ENCODE measurements around the gene MYPOP. TPM values are rescaled to one million over a fixed set of nuclear protein-coding genes. Genes with fewer than 3 reads are reported as not detected.
"Not testable (repeated sequence)": the region's sequence is repeated elsewhere in the genome, so short reads cannot be mapped to it uniquely, and the experiment has no call there.

MYPOP gene
- total RNA-seq, 1 experiment from 2014 or later, result 11.1 TPM

GRCh38 chr19:45899253-45899652 lies 3.2 kb downstream of the MYPOP start:
- Histone ChIP-seq H3K27me3 (ENCODE audit: control insufficient read depth, insufficient read depth, low read length) (no peaks in the 10 kb centered on the region), H3K9me3 (ENCODE audit: control insufficient read depth, insufficient read depth, low read depth, low read length) (no peaks in the 10 kb centered on the region), H3K4me3 (ENCODE audit: low read depth in 2 of 2, low read length in 2 of 2) (no peak overlapping the region), H3K36me3 (ENCODE audit: control insufficient read depth, insufficient read depth, low read length) (peaks cover 2% of the 10 kb centered on the region; the same call in 1 of the 2 replicates), H3K4me1 (ENCODE audit: control insufficient read depth, insufficient read depth, low read length) (peaks cover 3% of the 10 kb centered on the region), H3K27ac (ENCODE audit: low read length) (no peak overlapping the region)
- intact Hi-C loops (cut with micrococcal nuclease; ENCODE audit: unreplicated experiment) (no loop called here), in situ Hi-C loops (cut with HindIII; ENCODE audit: low pct_unique_long_range_greater_than_20kb, low sequenced_read_pairs) (no loop called here)
- CTCF ChIA-PET, result no interaction called here
- TF ChIP-seq TCF7L2 (IDR thresholded peaks at IDR 0.05; ENCODE audit: low read depth, low read length) (no peak), SIN3A (IDR thresholded peaks at IDR 0.05; ENCODE audit: borderline replicate concordance, insufficient read depth, low read depth, low read length) (no peak), POLR2AphosphoS5 (IDR thresholded peaks at IDR 0.05; ENCODE audit: low read depth, low read length) (no peak)
- POLR2A ChIA-PET, result no interaction called here
- ATAC-seq (no peak), DNase-seq (ENCODE audit: low read depth, low spot score) (no peak)
- no TSS peak for BruUV-seq (replicated peaks)

- intact Hi-C loops (cut with micrococcal nuclease; ENCODE audit: unreplicated experiment), result no loop called here
- Histone ChIP-seq H3K27ac (ENCODE audit: low read length) (no peak overlapping the region), H3K27me3 (ENCODE audit: control insufficient read depth, insufficient read depth, low read length) (no peaks in the 10 kb centered on the region), H3K4me3 (ENCODE audit: low read depth in 2 of 2, low read length in 2 of 2) (no peak overlapping the region), H3K36me3 (ENCODE audit: control insufficient read depth, insufficient read depth, low read length) (peaks cover 2% of the 10 kb centered on the region; the same call in 1 of the 2 replicates), H3K9me3 (ENCODE audit: control insufficient read depth, insufficient read depth, low read depth, low read length) (no peaks in the 10 kb centered on the region), H3K4me1 (ENCODE audit: control insufficient read depth, insufficient read depth, low read length) (peaks cover 3% of the 10 kb centered on the region)
- CTCF ChIA-PET, result no interaction called here
- DNase-seq (ENCODE audit: low read depth, low spot score) (no peak), ATAC-seq (no peak)
- no TSS peak for BruUV-seq (replicated peaks)
- TF ChIP-seq, protein P1, sequence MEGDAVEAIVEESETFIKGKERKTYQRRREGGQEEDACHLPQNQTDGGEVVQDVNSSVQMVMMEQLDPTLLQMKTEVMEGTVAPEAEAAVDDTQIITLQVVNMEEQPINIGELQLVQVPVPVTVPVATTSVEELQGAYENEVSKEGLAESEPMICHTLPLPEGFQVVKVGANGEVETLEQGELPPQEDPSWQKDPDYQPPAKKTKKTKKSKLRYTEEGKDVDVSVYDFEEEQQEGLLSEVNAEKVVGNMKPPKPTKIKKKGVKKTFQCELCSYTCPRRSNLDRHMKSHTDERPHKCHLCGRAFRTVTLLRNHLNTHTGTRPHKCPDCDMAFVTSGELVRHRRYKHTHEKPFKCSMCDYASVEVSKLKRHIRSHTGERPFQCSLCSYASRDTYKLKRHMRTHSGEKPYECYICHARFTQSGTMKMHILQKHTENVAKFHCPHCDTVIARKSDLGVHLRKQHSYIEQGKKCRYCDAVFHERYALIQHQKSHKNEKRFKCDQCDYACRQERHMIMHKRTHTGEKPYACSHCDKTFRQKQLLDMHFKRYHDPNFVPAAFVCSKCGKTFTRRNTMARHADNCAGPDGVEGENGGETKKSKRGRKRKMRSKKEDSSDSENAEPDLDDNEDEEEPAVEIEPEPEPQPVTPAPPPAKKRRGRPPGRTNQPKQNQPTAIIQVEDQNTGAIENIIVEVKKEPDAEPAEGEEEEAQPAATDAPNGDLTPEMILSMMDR (IDR thresholded peaks at IDR 0.05), result no peak
- TF ChIP-seq TCF7L2 (IDR thresholded peaks at IDR 0.05; ENCODE audit: low read depth, low read length) (no peak), POLR2AphosphoS5 (IDR thresholded peaks at IDR 0.05; ENCODE audit: low read depth, low read length) (no peak), SIN3A (IDR thresholded peaks at IDR 0.05; ENCODE audit: borderline replicate concordance, insufficient read depth, low read depth, low read length) (no peak)
- TF ChIP-seq, protein P2, sequence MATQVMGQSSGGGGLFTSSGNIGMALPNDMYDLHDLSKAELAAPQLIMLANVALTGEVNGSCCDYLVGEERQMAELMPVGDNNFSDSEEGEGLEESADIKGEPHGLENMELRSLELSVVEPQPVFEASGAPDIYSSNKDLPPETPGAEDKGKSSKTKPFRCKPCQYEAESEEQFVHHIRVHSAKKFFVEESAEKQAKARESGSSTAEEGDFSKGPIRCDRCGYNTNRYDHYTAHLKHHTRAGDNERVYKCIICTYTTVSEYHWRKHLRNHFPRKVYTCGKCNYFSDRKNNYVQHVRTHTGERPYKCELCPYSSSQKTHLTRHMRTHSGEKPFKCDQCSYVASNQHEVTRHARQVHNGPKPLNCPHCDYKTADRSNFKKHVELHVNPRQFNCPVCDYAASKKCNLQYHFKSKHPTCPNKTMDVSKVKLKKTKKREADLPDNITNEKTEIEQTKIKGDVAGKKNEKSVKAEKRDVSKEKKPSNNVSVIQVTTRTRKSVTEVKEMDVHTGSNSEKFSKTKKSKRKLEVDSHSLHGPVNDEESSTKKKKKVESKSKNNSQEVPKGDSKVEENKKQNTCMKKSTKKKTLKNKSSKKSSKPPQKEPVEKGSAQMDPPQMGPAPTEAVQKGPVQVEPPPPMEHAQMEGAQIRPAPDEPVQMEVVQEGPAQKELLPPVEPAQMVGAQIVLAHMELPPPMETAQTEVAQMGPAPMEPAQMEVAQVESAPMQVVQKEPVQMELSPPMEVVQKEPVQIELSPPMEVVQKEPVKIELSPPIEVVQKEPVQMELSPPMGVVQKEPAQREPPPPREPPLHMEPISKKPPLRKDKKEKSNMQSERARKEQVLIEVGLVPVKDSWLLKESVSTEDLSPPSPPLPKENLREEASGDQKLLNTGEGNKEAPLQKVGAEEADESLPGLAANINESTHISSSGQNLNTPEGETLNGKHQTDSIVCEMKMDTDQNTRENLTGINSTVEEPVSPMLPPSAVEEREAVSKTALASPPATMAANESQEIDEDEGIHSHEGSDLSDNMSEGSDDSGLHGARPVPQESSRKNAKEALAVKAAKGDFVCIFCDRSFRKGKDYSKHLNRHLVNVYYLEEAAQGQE (IDR thresholded peaks at IDR 0.05; ENCODE audit: insufficient read depth in 1 of 2, low read depth in 2 of 2, low read length in 1 of 2), result no peak
- in situ Hi-C loops (cut with HindIII; ENCODE audit: low pct_unique_long_range_greater_than_20kb, low sequenced_read_pairs), result no loop called here
- POLR2A ChIA-PET, result no interaction called here
Observed at GRCh38 chr19:45897261-45897812, 5.1 kb downstream of the MYPOP start.

DNA sequence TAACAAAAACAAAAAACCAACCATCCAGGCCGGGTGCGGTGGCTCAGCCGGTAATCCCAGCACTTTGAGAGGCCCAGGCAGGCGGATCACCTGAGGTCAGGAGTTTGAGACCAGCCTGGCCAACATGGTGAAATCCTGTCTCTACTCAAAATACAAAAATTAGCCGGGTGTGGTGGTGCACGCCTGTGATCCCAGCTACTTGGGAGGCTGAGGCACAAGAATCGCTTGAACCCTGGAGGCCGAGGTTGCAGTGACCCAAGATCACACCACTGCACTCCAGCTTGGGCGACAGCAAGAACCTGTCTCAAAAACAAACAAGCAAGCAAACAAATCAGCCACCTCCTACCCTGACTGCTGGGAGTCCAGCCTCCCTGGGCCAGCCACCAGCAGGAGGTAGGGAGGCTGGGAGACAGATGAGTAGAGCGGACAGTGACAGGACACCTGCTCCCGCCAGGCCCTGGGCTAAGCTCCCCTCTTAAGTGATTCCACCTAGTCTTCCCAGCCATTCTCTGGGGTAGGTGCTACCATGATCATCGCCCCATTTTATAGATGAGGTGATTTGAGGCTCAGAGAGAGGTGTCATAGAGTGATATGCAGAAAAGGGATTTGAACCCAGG lies 6.3 kb downstream of the MYPOP start:
- DNase-seq (ENCODE audit: low read depth, low spot score); in situ Hi-C loops (cut with HindIII; ENCODE audit: low pct_unique_long_range_greater_than_20kb, low sequenced_read_pairs); BruUV-seq (replicated peaks); POLR2A ChIA-PET; intact Hi-C loops (cut with micrococcal nuclease; ENCODE audit: unreplicated experiment); H3K27ac ChIP-seq (ENCODE audit: low read length); H3K27me3 ChIP-seq (ENCODE audit: control insufficient read depth, insufficient read depth, low read length); CTCF ChIA-PET; H3K36me3 ChIP-seq (ENCODE audit: control insufficient read depth, insufficient read depth, low read length); H3K4me3 ChIP-seq (ENCODE audit: low read depth in 2 of 2, low read length in 2 of 2); H3K9me3 ChIP-seq (ENCODE audit: control insufficient read depth, insufficient read depth, low read depth, low read length); H3K4me1 ChIP-seq (ENCODE audit: control insufficient read depth, insufficient read depth, low read length); ATAC-seq: not testable (repeated sequence)

Data from Panc1 (cell line).